ENCODE measurements around the gene NXPE1.

Gene NXPE1

DNA sequence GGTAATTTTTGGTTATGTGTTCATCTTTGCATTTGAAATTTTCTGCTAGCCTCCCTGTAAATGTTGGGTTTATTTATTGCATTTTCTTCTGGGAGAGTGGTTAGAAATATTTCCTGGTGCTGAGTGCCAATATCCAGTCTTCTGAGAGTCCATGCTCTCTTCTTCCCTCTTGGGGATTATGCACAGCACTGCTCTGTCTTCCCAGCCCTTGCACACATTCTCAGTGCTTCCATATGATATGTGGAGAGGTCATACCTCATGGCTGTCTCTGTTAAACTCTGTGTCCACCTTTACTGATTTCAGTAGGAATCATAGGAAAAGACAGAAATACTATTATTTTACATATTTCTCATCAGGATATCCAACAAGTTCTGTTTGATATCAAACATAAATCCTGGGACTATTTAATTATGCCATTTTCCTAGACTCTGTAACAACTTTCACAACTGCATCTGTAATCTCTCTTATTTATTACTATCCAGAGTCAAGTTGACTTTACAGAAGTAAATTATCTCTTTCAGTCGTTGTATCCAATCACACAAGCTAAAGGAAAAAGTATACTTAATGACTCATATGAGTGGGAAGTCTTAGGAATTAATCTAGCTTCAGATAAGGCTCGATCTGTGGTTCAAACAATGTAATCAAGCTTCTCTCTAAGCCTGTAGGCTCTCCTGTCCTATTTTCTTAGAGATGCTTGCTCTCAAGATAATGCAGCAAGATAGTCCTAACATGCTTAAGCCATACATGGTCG is 2.7 kb upstream of the NXPE1 start:
- no peak for DNase-seq

- no peak for DNase-seq
Observed at GRCh38 chr11:114556135-114556534, 3.5 kb downstream of the NXPE1 start.

GRCh38 chr11:114553642-114554041 is 6.0 kb downstream of the NXPE1 start:
- no peak for DNase-seq

GRCh38 chr11:114551060-114551459 is 8.6 kb downstream of the NXPE1 start:
- DNase-seq = no peak

DNA sequence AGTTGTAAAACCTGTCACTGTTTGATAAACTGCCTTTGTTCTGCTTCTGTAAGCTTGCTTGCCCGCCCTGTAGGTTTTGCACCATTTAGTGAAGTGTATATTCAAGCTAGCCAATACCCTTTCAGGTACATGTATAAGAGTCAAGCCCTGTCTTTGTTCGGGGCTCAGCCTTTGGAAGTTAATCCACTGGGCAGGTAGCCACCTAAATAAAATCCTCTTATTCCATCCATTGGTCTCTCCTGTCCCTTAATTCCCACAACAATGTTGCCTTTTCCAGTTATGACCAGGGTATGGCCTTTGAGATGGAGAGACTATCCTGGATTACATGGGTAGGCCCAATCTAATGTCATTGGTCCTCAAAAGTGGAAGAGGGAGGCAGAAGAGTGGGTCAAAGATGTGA is 34.0 kb downstream of the NXPE1 start:
- no peak for DNase-seq

GRCh38 chr11:114524122-114524521 is 35.6 kb downstream of the NXPE1 start:
- no peak for DNase-seq

GRCh38 chr11:114522818-114523217 is 36.9 kb downstream of the NXPE1 start:
- DNase-seq = no peak

GRCh38 chr11:114511538-114511937 is 48.1 kb downstream of the NXPE1 start:
- DNase-seq = no peak

DNA sequence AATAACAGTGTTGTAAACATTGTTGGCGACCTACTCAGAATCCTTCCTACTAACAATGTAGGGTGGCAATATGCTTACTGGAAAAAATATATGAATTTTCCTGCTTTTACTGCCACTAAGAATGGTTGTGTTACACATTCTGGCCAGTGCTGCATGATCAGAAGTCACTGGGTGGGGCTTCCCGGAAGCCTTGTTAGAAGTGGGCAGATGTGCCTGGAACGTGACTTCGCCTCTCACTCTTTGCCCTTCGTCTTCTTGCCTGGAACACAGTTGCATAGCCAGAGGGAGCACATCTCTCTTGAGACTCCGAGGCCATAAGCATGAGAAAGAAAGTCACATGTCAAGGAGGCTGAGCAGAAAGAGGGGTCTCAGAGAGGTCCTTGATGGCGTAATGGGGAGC is 48.6 kb downstream of the NXPE1 start:
- no peak for DNase-seq

- DNase-seq = no peak
Observed at GRCh38 chr11:114501901-114502300, 57.8 kb downstream of the NXPE1 start.

DNA sequence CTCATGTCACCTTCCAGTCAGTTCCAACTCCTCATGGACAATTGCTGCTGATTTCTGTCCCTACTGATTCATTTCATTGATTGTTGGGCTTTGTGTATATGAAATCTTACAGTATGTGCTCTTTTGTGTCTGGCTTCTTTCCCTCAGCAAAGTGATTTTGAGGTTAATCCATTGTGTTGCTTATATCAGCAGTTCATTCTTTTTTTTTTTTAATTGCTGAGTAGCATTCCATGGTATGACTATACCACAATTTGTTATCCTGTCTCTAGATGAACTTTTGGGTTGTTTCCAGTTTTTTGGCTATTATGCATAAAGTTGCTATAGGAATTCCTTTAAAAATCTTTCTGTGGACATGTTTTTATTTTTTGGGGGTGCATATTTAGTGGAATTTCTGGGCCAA is 59.9 kb downstream of the NXPE1 start:
- no peak for DNase-seq

- DNase-seq = no peak
Observed at GRCh38 chr11:114496915-114497314, 62.8 kb downstream of the NXPE1 start.

GRCh38 chr11:114483929-114484328 is 75.8 kb downstream of the NXPE1 start:
- no peak for DNase-seq

DNA sequence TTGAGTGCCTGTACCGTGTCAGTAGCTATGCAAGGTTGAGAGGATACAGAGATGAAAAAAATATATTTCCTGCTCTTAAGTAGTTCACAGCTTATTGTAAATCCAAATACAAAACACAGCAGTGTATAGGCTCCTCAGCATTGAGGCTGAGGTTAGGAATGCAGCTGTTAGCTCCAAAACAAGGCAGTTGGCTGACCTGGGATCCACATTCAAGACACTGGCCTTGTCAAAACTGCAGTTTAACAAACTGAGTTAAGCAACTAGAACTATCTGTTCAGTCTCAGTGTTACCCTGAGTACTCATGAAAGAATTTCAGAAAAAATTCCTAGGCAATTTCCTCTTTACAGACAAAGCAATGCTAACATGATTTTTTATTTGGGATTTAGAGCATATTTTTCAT is 77.6 kb downstream of the NXPE1 start:
- no peak for DNase-seq

DNA sequence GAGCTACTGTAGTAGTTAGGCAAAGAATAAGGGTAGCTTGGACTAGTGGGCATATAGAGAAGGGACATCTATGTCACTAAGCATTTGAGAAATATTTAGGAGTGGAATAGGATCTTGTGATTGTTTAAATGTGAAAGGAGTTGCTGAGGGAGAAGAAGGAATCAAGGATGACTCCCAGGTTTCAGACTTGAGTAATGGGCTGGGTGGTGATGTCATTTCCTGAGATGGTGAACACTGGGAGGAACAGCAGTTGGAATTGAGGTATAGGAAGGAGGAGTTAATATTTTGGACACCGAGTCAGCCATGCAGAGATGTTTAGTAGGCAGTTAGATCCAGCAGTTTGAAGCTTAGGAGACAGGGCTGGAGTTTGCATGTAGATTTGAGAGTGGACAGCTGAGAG is 80.3 kb downstream of the NXPE1 start:
- DNase-seq = no peak

GRCh38 chr11:114478768-114479167 is 80.9 kb downstream of the NXPE1 start:
- DNase-seq = no peak

- DNase-seq = no peak
Observed at GRCh38 chr11:114478001-114478410, 81.7 kb downstream of the NXPE1 start.

- DNase-seq = no peak
Observed at GRCh38 chr11:114472661-114473060, 87.0 kb downstream of the NXPE1 start.

All from activated T-cell treated with anti-CD3 and anti-CD28 coated beads, Interleukin-2, amount 50 U/mL, for 1 hour (primary cell).